T-helper 17 cell (primary cell): ENCODE measurements around the gene SELENOO. TPM values are rescaled to one million over a fixed set of nuclear protein-coding genes. Genes with fewer than 3 reads are reported as not detected.

ENCODE experiments used
- ATAC-seq: fragments of 150-1000 bp; cut with Tn5 transposase; 2 replicates; pipeline ENCODE4 v1.10.0; 2021; ENCODE audit warnings: mild to moderate bottlenecking, moderate library complexity
- DNase-seq, 3 donors: peaks; one replicate each; pipeline versions ENCODE4 v3.0.0 to v3.0.0-alpha.2; 2020 to 2021
- H3K9me3 ChIP-seq: one replicate; pipeline ENCODE4 v1.7.0; 2013; ENCODE audit warnings: low read length, mild to moderate bottlenecking; ENCODE audit not compliant: control insufficient read depth, poor library complexity, severe bottlenecking
- H3K27ac Mint-ChIP-seq: one replicate; pipeline ENCODE4 v1.8.0; 2022; ENCODE audit warnings: mild to moderate bottlenecking, moderate library complexity, mixed read lengths
- H3K27me3 Mint-ChIP-seq: one replicate; pipeline ENCODE4 v1.8.0; 2022; ENCODE audit warnings: mixed read lengths
- H3K36me3 Mint-ChIP-seq: one replicate; pipeline ENCODE4 v1.8.0; 2022; ENCODE audit warnings: low read depth, mixed read lengths
- H3K4me1 Mint-ChIP-seq: one replicate; pipeline ENCODE4 v1.8.0; 2022; ENCODE audit warnings: mild to moderate bottlenecking, mixed read lengths
- H3K4me3 Mint-ChIP-seq: one replicate; pipeline ENCODE4 v1.8.0; 2022; ENCODE audit warnings: mild to moderate bottlenecking, moderate library complexity, mixed read lengths
- total RNA-seq, 4 donors: library from RNA in 2 of 4; stranded (reverse) in 2 of 4; gene quantifications; one replicate each; pipeline ENCODE4 v1.2.3 and lab custom pipeline; 2022 to 2026

SELENOO gene
- total RNA-seq, 2 donors from 2014 or later = 27.4 to 29.5 TPM

- Mint-ChIP-seq H3K27ac (no peak overlapping the region), H3K27me3 (peaks cover 7% of the 10 kb centered on the region), H3K36me3 (peaks cover 3% of the 10 kb centered on the region), H3K4me1 (peaks cover 19% of the 10 kb centered on the region), H3K4me3 (peak overlapping the region; percentile 88)
- ATAC-seq = no peak
- no peaks in the 10 kb centered on the region for H3K9me3 ChIP-seq
- no peak for DNase-seq
Observed at GRCh38 chr22:50184902-50185374, 15.9 kb upstream of the SELENOO start.

DNA sequence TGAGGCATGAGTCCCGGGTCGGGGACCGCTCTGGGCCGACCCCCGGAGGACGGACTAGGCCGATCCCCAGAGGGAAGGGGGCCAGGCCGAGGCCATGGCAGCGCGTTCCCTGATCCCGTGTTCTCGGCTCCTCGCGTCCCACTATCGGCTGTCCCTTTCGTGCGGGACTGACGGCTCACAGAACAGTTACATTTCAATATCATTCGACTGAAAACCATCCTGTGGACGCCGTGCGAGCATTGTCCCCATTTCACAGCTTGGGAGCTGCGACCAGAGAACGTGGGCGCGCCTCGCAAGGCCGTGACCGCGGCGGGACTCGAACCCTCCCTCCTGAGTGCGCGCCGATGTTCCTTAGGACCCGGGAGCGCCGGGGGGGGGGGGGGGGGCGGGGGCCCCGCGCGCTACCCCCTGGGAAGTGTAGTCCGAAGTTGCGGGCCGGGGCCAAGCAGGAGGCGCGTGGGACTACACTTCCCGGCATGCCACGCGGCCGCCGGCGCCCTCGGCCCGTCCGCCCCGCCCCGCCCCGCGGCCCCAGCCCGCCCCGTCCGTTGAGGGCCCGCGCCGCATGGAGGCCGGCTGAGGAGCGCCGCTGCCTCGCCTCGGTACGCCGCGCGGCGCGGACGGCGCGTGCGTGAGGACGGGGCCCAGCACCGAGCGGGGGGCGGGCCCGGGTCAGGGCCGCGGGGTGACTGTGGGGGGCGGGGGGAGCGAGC is 15.3 kb upstream of the SELENOO start, which contains the start of gene TRABD:
Gene TRABD, plus strand, starts transcription at position 539 of the 713 bp plus-strand sequence. CDS start 7,148 bp downstream, outside the sequence.
- H3K4me1 Mint-ChIP-seq = peaks cover 19% of the 10 kb centered on the region
- peaks cover 3% of the 10 kb centered on the region for H3K36me3 Mint-ChIP-seq
- H3K27ac Mint-ChIP-seq = peak within 1 kb of the TSS; percentile 99
- DNase-seq (peak; percentile 82 to 92 (median 88)), ATAC-seq (peak; percentile 81)
- H3K27me3 Mint-ChIP-seq = peaks cover under 1% of the 10 kb centered on the region
- H3K9me3 ChIP-seq = no peaks in the 10 kb centered on the region
- H3K4me3 Mint-ChIP-seq = peak within 1 kb of the TSS; percentile 94

DNA sequence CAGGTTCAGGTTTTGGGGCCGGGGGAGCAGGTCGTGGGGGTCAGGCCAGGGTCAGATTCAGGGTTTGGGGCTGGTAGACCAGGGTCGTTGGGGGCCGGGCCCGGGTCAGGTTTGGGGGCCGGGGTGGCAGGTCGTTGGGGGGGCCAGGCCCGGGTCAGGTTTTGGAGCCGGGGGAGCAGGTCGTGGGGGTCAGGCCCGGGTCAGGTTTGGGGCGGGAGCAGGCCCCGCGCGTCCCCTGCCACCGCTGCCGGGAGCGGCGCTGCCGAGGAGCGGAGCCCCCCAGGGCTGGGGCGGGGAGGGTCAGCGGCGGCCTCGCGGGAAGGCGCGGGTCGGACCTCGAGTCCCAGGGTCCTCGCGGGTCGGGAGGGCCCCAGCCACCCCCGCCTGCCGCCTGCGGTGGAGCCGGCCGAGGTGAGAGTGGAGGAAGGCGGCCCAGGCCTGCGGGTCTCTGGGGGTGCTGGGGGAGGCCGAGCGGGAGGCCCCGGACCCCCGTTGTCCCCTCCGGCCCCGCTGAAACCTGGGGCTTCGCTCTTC is 14.6 kb upstream of the SELENOO start:
- Mint-ChIP-seq H3K27ac (peak overlapping the region; percentile 99), H3K4me1 (peaks cover 21% of the 10 kb centered on the region), H3K27me3 (no peaks in the 10 kb centered on the region), H3K36me3 (peaks cover 3% of the 10 kb centered on the region), H3K4me3 (peak overlapping the region; percentile 94)
- no peaks in the 10 kb centered on the region for H3K9me3 ChIP-seq
- ATAC-seq (no peak), DNase-seq (no peak)

- H3K4me1 Mint-ChIP-seq = peaks cover 27% of the 10 kb centered on the region
- no peak for ATAC-seq
Observed at GRCh38 chr22:50186761-50187523, 13.9 kb upstream of the SELENOO start.

DNA sequence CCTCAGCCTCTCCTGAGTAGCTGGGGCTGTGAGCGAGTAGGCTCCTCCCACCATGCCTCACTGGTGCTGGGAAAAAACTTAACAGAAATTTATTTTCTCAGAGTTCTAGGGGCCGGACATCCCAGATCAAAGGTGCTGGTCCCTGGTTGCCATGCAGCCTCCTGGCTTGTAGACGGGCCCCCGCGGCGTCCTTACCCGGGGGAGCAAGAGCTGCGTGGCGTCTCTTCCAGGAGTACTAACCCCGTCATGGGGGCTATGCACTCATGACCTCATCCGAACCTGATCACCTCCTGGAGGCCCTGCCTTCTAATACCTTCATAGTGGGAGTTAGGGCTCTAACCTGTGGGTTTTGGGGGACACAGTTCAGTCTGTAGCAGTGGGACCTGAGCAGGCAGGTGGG is 12.5 kb upstream of the SELENOO start:
- DNase-seq = no peak
- Mint-ChIP-seq H3K27me3 (no peaks in the 10 kb centered on the region), H3K4me3 (peak overlapping the region; percentile 59), H3K36me3 (peaks cover 3% of the 10 kb centered on the region), H3K27ac (peak overlapping the region; percentile 99), H3K4me1 (peaks cover 37% of the 10 kb centered on the region)
- ATAC-seq = no peak
- no peaks in the 10 kb centered on the region for H3K9me3 ChIP-seq

More at GRCh38 chr22:50186761-50187523, 13.9 kb upstream of the SELENOO start:
- Mint-ChIP-seq H3K27ac (peak overlapping the region; percentile 99), H3K4me3 (peak overlapping the region; percentile 94), H3K36me3 (peaks cover 3% of the 10 kb centered on the region), H3K27me3 (no peaks in the 10 kb centered on the region)
- DNase-seq = peak in 1 of 3 donors; percentile 10
- no peaks in the 10 kb centered on the region for H3K9me3 ChIP-seq

- H3K36me3 Mint-ChIP-seq = peaks cover 3% of the 10 kb centered on the region
- DNase-seq (peak in 1 of 3 donors; percentile 8), ATAC-seq (no peak)
- H3K27ac Mint-ChIP-seq = peak overlapping the region; percentile 99
- peaks cover 37% of the 10 kb centered on the region for H3K4me1 Mint-ChIP-seq
- H3K27me3 Mint-ChIP-seq = no peaks in the 10 kb centered on the region
- peak overlapping the region; percentile 95 for H3K4me3 Mint-ChIP-seq
- no peaks in the 10 kb centered on the region for H3K9me3 ChIP-seq
Observed at GRCh38 chr22:50189184-50189848, 11.5 kb upstream of the SELENOO start.

DNA sequence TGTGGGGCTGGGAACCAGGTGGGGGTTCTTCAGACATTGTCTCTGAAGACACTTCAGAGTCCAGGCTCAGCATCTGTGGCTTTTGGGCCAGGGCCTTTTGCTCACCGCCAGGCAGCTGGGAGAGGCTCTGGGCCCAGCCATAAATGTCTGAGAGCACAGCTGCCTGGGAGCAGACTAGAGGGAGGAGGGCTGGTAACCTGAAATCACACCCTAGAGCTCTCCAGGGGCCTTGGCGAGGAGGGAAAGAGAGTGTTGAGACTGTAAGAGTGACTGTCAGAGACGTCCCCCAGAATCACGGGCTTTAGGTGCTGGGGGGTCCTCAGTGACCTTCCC is 11.0 kb upstream of the SELENOO start:
- DNase-seq = no peak
- peaks cover 3% of the 10 kb centered on the region for H3K36me3 Mint-ChIP-seq
- peak overlapping the region; percentile 99 for H3K27ac Mint-ChIP-seq
- peaks cover 34% of the 10 kb centered on the region for H3K4me1 Mint-ChIP-seq
- H3K27me3 Mint-ChIP-seq = no peaks in the 10 kb centered on the region
- peak overlapping the region; percentile 95 for H3K4me3 Mint-ChIP-seq
- peak; percentile 0 for ATAC-seq
- no peaks in the 10 kb centered on the region for H3K9me3 ChIP-seq

DNA sequence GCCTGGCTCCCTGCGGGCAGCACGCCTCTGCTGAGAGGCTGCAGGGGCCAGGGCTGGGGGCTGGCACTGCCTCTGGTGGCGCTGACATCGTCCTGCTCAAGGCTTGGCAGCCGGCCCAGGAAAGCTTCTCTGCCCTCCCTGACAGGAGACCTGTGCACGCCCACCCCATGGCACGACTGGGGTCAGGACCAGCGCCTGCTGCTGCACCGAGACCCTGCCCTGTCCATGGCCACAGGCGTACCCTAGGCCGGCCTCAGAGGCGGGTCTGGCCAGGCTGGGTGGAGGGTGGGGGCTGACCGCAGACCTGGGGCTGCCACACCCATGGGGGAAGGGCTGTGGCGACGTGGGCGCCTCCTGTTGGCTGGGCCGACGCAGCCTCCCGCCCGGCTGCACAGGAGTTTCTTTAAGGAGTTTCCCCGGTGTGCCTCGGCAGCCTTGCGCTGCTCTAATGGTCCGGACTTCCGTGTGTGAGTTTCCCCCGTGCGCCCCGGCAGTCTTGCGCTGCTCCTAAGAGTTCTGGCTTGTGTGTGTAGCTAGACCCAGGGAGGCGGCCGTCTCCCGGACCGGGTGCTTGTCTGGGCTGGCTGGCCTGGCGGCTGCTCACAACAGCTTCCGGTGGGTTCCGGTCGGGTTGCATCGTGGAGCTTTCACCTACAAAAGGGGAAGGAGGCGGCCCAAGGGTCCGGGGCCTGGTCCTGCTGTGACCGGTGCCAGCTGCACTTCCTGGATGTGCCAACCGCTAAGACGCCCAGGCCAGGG is 10.4 kb upstream of the SELENOO start:
- no peaks in the 10 kb centered on the region for H3K27me3 Mint-ChIP-seq
- peak overlapping the region; percentile 95 for H3K4me3 Mint-ChIP-seq
- H3K36me3 Mint-ChIP-seq = peaks cover 3% of the 10 kb centered on the region
- DNase-seq (peak; percentile 69 to 79 (median 76)), ATAC-seq (peak; percentile 66)
- peak overlapping the region; percentile 99 for H3K27ac Mint-ChIP-seq
- H3K9me3 ChIP-seq = no peaks in the 10 kb centered on the region
- peaks cover 34% of the 10 kb centered on the region for H3K4me1 Mint-ChIP-seq

- Mint-ChIP-seq H3K27ac (peak overlapping the region; percentile 99), H3K4me3 (peak overlapping the region; percentile 95), H3K4me1 (peaks cover 34% of the 10 kb centered on the region), H3K27me3 (no peaks in the 10 kb centered on the region), H3K36me3 (peaks cover 3% of the 10 kb centered on the region)
- ATAC-seq (peak; percentile 72), DNase-seq (peak; percentile 54 to 76 (median 68))
- no peaks in the 10 kb centered on the region for H3K9me3 ChIP-seq
Observed at GRCh38 chr22:50190941-50191741, 9.7 kb upstream of the SELENOO start.

GRCh38 chr22:50192436-50193204 is 8.2 kb upstream of the SELENOO start:
- peak in 2 of 3 donors; percentile 56 to 59 for DNase-seq
- H3K4me3 Mint-ChIP-seq = peak overlapping the region; percentile 95
- H3K27ac Mint-ChIP-seq = peak overlapping the region; percentile 99
- ATAC-seq = peak; percentile 26
- no peaks in the 10 kb centered on the region for H3K27me3 Mint-ChIP-seq
- H3K36me3 Mint-ChIP-seq = no peaks in the 10 kb centered on the region
- H3K4me1 Mint-ChIP-seq = peaks cover 28% of the 10 kb centered on the region
- H3K9me3 ChIP-seq = no peaks in the 10 kb centered on the region

DNA sequence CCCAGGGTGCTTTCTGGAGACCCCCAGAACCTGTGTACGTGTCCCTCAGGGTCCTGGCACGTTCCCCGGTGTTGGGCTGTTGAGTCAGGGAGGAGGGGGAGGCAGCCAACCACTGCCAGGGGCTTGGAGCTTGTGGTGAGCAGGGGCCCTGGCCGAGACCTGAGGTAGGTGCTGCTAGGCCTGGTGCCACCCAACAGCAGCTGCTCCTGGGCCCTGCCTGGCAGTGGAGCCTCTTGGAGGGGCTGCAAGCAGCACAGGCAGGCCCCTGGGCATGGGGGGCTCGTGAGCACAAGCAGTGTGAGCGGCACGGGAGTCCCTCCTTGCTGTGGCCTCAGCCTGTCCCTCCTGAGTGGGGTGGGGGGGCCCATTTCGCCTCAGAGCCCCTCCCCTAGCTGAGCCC is 7.2 kb upstream of the SELENOO start:
- peak overlapping the region; percentile 99 for H3K27ac Mint-ChIP-seq
- no peaks in the 10 kb centered on the region for H3K36me3 Mint-ChIP-seq
- no peak overlapping the region for H3K4me3 Mint-ChIP-seq

More for the DNA sequence above, 7.2 kb upstream of the SELENOO start:
- no peak for DNase-seq
- Mint-ChIP-seq H3K4me1 (peaks cover 26% of the 10 kb centered on the region), H3K27me3 (no peaks in the 10 kb centered on the region)
- no peak for ATAC-seq
- H3K9me3 ChIP-seq = no peaks in the 10 kb centered on the region
